Inflammatory macrophage treated with lipopolysaccharide for 4 hours (primary cell): ENCODE data around the gene FCAMR.
A peak's percentile ranks its signal among the peaks of the same experiment; 100 is the strongest.

Experiments used
- DNase-seq: peaks from one replicate; pipeline ENCODE4 v3.0.0-alpha.2; 2020

Gene FCAMR, protein sequence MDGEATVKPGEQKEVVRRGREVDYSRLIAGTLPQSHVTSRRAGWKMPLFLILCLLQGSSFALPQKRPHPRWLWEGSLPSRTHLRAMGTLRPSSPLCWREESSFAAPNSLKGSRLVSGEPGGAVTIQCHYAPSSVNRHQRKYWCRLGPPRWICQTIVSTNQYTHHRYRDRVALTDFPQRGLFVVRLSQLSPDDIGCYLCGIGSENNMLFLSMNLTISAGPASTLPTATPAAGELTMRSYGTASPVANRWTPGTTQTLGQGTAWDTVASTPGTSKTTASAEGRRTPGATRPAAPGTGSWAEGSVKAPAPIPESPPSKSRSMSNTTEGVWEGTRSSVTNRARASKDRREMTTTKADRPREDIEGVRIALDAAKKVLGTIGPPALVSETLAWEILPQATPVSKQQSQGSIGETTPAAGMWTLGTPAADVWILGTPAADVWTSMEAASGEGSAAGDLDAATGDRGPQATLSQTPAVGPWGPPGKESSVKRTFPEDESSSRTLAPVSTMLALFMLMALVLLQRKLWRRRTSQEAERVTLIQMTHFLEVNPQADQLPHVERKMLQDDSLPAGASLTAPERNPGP

GRCh38 chr1:206970446-206970845 lies at the start of gene FCAMR:
Gene FCAMR, minus strand, starts transcription at chr1:206970460. Its CDS starts 335 bp downstream, at chr1:206970125.
- peak; percentile 78 for DNase-seq

DNA sequence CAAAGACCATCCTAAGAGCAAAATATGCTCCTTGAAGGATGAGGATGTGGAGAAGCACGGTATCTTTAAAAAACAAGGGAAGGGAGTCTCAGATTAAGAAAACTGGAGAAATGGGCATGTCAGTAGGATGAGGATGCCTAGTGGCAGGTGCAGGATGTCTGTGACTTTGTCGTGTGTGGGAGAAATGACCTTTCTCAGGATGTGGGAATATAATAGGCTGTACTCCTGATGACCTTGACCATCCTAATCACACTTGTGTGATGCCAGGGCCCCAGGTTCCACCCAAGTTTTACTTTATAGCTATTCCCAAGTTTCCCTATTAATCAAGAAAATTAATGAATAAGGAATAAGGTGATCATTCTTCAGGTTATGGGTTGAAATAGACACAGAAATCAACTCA lies 49.4 kb upstream of the FCAMR start:
- DNase-seq = no peak

DNA sequence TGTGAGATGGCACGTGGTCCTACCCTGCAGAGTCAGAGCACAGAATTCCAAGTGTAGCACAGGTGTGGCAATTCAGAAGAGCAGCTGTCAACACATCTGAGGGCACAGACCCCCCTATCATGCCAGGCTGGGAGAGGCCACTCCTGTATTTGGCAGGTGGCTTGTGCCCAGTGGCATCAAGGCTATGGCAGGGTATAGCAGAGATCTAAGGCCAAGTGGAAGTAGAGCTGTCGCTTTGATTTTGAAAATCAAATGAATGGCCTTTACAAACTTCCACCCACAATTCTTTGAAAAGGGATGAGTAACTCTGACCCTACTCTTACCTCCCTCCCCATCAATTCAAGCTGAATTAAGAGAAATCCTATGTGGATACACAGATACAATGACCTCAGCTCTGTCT lies 48.9 kb upstream of the FCAMR start:
- DNase-seq = no peak

DNA sequence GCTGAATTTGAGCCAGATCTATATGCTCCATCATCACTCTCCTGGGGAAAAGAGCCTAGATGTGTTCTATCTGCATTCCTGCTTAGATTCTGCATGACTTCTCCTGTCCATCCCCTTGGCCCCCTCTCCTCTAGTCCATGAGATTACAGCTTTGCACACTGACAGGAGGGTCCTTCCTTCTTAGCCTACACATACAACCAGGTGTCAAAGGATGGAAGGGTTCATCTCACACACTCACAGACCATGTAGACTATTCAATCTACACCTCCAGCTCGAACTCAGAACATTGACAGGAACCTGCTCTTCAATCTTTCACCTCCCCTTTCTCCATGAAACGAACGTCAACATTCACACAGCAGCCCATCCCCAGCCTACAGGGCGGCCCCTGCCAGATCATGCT lies 48.4 kb upstream of the FCAMR start:
- DNase-seq = no peak

DNA sequence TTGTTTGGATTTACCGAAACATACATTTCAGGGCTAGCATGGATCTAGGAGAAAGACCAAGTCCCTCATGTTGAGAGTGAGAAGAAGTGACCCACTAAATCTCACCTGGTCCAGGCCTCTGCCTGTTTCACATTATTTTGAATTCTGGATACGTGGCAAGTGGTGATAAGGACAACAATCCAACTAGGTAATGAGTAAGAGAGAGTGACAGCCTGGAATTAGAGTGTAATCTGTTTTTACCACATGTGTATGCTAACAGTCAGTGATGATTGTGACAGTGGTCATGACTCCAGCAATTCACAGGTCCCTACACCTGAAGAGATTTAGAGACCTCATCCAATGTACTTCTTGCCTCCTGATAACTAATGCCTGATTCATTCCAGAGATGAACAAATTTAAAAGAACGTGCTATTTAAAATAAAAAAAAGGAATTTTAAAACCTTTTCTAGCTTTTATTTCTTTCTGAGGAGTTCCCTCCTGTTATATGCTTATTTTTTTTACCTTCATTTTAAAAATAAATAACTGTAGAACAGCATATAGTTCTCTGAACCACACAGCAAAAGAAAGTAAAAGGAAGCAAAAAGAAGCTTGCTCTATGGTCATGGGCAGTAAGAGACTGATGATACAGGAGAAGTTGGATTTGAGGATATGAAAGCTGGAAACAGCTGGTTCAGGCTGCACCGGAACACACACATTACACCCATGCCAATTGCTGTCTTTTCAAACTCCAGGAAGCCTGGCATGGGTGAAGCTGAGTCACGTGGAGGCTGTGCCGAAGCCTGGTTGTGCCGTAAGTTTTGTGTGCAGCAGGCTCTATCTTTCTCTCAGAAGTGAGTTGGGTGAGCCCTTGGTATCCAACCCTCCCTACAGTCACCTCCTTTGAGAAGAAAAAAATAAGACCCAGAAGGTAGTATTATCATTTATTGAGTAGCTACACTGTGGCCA lies 47.6 kb upstream of the FCAMR start:
- DNase-seq = peak; percentile 79

- DNase-seq = no peak
Measured at GRCh38 chr1:207015791-207016190, 45.5 kb upstream of the FCAMR start.

- DNase-seq = peak; percentile 44
Measured at GRCh38 chr1:207014728-207015127, 44.5 kb upstream of the FCAMR start.

DNA sequence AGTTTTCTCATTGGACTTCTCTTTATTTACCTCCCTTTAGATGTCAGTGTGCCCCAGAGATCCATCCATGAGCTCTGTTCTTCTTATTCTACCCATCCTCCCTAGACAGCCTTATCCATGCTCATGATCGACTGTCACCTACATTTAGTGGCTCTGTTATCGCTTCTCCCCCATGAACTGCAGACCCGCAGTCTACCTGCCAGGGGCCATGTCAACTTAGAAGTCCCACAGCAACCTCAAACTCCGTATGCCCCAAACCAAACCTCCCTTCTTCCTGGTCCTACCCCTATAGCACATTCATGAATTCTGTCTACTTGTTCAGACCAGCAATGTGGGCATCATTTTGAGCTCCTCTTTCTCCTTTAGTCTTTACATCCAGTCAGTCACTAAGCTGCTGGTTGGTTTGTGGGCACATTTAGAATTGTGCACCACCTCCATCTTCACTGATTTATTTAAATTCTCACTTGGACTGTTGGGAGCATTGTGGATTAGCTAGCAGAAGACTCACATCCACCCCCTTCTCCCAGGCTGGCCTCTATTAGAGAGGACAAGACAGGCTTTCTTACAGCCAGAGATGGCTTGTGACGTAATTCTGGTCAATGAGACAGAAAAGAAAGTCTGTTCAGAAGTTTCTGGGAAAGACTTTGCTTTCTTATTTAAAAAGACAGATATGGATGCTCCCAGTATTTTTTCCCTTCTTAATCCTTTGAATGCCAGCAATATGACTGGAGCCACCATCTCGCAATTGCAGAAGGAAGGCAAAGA lies 43.2 kb upstream of the FCAMR start:
- DNase-seq = no peak

DNA sequence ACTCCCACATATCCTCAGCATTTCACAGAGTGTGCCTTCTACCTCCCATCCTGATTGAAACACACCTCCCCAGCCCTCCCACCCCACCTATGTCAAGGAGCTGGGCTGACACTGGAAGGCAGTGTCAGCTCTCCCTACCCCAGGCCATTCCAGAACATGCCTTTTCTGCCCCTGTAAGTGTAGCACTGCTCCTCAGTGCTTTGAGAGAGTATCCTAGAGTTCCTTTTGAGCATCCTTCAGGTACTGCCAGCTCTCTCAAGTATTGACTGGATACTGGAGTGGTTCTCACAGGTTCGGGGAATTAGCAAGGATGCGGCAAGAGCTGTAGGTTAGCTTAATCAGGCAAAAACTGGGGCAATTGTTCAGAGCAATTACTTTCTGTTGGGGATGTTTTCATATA lies 40.5 kb upstream of the FCAMR start:
- DNase-seq = no peak

GRCh38 chr1:207009945-207010344 lies 39.7 kb upstream of the FCAMR start:
- DNase-seq = no peak

DNA sequence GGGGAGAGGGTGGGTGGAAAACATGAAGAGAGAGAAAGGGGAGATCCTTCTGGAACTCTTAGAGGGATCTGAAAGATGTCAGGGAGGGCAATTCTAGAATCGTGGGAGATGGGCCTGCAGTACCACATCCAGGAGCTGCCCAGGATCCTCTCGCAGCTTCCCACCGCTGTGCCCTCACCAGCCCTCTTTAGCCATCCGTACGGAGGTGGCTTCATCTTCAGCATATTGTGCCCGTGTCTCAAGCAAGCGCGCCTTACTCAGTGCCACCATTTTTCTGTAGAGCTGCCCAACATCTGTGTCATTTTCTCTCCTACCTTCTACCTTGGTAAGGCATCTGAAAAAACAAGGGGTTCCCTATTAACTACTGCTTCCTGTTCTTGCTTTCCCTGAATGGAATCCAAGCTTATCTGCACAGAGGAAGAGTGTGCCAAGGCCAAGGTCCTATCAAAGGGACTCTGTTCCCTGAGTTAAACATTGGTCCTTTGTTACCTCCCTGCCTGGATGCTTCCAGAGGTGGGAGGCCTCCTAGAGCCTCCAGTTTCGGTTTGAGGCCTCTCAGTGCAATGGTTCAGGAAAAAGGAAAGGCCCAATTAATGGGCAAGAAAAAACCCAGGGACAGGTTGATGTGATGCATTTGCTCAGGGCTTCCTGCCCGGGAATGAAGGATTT lies 39.1 kb upstream of the FCAMR start:
- no peak for DNase-seq

DNA sequence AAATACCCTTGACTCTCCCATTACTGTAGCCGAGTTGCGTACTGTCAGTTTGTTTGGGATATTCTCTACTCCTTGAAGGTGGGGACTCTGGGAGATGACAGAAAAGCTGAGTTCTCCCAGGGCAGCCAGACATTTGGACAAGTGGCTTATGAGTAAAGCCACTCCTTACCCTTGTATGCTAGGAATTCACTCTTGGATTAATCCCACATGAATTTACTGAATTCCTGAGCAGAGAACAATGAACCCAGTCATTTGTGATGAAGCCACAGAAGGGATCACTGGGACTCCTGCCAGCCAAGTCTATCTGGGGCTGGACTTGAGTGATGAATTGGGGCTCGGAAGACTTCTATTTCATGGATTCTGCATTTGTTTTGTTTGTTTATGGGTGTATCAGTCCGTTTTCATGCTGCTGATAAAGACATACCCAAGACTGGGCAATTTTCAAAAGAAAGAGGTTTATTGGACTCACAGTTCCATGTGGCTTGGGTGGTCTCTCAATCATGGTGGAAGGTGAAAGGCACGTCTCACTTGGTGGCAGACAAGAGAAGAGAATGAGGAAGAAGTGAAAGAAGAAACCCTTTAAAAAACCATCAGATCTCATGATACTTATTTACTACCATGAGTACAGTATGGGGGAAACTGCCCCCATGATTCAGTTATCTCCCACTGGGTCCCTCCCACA lies 37.2 kb upstream of the FCAMR start:
- DNase-seq = no peak

GRCh38 chr1:207006914-207007313 lies 36.7 kb upstream of the FCAMR start:
- no peak for DNase-seq

DNA sequence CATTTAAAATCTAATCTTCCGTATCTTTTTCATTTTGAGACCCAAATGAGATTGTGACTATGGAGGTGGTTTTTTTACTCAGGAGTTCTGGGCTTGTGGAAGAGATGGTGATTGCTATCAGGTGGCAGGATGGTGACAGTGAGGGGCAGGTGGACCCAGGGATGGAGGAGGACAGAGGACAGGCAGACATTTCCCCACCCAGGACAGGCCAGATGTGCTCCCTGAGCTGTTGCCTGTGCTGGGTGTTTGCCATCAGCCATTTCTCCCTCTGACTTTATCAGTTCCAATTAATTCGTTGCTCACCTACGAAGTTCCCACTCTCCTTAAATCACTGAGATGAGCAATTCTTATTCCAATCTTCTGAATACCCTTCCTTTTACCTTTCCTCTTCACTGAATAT lies 35.8 kb upstream of the FCAMR start:
- DNase-seq = no peak

GRCh38 chr1:207004931-207005830 lies 34.9 kb upstream of the FCAMR start:
- peak; percentile 57 for DNase-seq

DNA sequence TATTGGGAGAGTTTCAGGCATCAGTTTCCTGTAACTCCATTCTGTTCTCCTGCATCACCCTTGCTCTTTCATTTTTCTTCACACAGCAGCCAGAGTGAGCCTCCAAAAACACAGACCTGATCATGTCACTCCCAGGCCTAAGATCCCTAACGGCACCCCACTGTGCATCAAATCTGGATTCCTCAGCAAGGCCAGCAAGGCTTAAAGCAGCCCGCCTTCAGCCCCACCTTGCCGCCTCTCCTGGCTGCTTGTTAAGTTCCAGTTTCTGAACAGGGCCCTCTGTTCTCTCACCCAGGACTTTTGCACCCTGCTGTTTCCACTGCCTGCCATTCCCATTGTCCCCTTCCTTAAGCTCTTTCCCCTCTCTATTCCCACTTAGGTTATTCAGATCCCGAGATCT lies 33.0 kb upstream of the FCAMR start:
- no peak for DNase-seq

- DNase-seq = no peak
Measured at GRCh38 chr1:207002724-207003146, 32.5 kb upstream of the FCAMR start.

DNA sequence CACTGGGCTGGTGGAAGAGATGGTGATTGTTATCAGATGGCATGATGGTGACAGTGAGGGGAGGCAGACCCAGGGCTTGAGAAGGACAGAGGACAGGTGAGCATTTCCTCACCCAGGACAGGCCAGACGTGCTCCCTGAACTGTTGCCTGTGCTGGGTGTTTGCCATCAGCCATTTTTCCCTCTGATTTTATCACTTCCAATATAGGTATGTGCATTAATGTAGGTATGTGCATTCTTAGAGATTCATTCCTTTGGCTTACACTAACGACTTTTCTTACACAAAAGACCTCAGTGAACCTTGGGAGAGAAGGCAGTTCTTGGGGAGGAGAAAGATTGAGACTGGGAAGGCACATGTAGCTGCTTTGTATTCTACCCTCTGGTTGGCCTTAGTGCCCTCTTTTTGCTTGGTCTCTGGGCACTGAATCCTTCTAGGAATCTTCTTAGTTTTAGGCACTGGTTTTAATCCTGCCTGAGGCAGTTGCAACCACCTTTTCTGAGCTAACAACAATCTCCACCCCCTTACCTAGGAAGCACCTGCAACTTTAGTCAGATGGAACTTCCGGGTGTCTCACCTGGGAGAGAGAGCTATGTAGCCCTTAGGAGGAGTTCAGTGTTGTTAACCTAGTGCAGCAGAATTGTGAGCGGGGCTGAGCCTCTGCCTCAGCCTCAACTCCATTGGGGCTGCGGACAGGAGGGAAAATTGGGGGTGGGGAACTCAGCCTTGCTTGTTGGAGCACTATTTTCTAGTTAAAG lies 31.4 kb upstream of the FCAMR start:
- no peak for DNase-seq

DNA sequence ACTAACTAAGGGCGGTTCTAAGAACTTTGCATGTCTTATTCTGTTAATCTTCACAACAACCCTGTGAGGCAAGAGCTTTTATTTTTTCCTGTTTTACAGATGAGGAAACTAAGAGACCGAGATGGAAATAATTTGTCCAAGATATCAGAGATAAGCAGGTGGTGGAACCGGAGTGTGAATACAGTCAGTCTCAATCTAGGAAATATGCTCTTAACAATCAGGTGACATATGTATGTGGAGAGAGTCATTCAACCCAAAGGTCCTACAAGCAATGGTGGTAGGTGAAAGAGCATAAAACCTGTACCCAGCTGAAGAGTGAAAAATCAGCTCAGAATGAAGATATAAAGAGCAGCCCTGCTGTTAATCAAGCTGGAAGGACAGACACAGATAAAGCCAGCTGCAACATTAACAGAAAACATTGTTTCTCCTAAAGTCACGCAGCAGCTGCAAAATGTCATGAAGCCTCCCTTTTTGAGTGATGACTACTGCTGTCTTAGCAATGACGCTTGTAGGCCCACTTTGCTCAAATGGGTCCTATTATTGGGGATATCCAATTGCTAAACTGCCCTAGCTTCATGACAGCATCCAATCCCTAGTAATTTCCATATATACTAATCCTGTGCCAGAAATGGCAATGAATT lies 30.5 kb upstream of the FCAMR start:
- no peak for DNase-seq
